Transverse colon (tissue), 4 donors: ENCODE results near the gene ZNF213. TPM values are rescaled to one million over a fixed set of nuclear protein-coding genes. Genes with fewer than 3 reads are reported as not detected.

ENCODE experiments used
- DNase-seq: peaks from one replicate; pipeline ENCODE4 v3.0.0-alpha.2; 2019
- H3K27ac ChIP-seq, 4 donors: fragments of 200-600 bp; sonication (generic); 2 replicates each; pipeline ENCODE4 v1.5.1; 2016 to 2018; ENCODE audit warnings: inconsistent platforms in 4 of 4
- H3K27me3 ChIP-seq: fragments of 200-600 bp; sonication (generic); 2 replicates; pipeline ENCODE4 v1.5.1; 2017; ENCODE audit warnings: inconsistent platforms
- H3K36me3 ChIP-seq, 4 donors: fragments of 200-600 bp; sonication (generic); 2 replicates each; pipeline ENCODE4 v1.5.1; 2017 to 2019; ENCODE audit warnings: inconsistent platforms in 4 of 4
- H3K4me1 ChIP-seq, 4 donors: fragments of 200-600 bp; sonication (generic); 2 replicates each; pipeline ENCODE4 v1.5.1; 2017 to 2020; ENCODE audit warnings: inconsistent platforms in 4 of 4
- H3K4me3 ChIP-seq, 4 donors: fragments of 200-600 bp; sonication (generic); 1 replicate in 1 of 4; 2 replicates in 3 of 4; pipeline versions ENCODE4 v1.5.1 to v1.6.1; 2017 to 2019; ENCODE audit warnings: inconsistent platforms in 4 of 4
- H3K9me3 ChIP-seq, 2 donors: fragments of 200-600 bp; sonication (generic); 2 replicates each; pipeline ENCODE4 v1.5.1; 2017 to 2019; ENCODE audit warnings: inconsistent platforms in 2 of 2
- CTCF ChIP-seq, 5 experiments: fragments of 200-600 bp in 3 of 5; fragments of 450-650 bp in 2 of 5; sonication (generic) in 3 of 5; IDR thresholded peaks; 1 replicate in 2 of 5; 2 replicates in 3 of 5; pipeline ENCODE4 v1.5.1; 2016 to 2017; ENCODE audit warnings: antibody characterized with exemption in 5 of 5, inconsistent platforms in 3 of 5, mild to moderate bottlenecking in 2 of 5, moderate library complexity in 1 of 5
- EP300 ChIP-seq: sonication (generic); formaldehyde crosslinking; IDR thresholded peaks from one replicate; pipeline ENCODE4 v1.6.1; 2017; ENCODE audit warnings: antibody characterized with exemption, low read depth
- POLR2A ChIP-seq: fragments of 450-650 bp; IDR thresholded peaks from one replicate; pipeline ENCODE4 v1.6.1; 2016; ENCODE audit warnings: antibody characterized with exemption, mild to moderate bottlenecking, moderate library complexity
- POLR2AphosphoS5 ChIP-seq, 3 donors: sonication (generic); formaldehyde crosslinking; IDR thresholded peaks; one replicate each; pipeline ENCODE4 v1.6.1; 2016; ENCODE audit warnings: antibody characterized with exemption in 3 of 3
- WGBS, 2 donors: methylation state at CpG; one replicate each; pipeline ENCODE4 v1.1.5; 2018; ENCODE audit warnings: low coverage in 1 of 2; 5-methylcytosine and 5-hydroxymethylcytosine counted together
- in situ Hi-C, 4 donors: fragments of 200-750 bp; cut with MboI; loops; one replicate each; pipeline versions ENCODE4 v1.15.0 to v1.15.1; 2017; ENCODE audit warnings: low sequenced_read_pairs in 3 of 4, low pct_ligation_motif_present in 1 of 4, low pct_unique_long_range_greater_than_20kb in 1 of 4
- intact Hi-C: fragments of 100-400 bp; cut with DNase I; formaldehyde crosslinking; loops from one replicate; pipeline ENCODE4 v1.15.1; 2023; ENCODE audit warnings: low total_unique reads
- total RNA-seq, 4 donors: library from RNA; depleted of rRNA; stranded (reverse); fragments of >200 nt; gene quantifications; one replicate each; pipeline ENCODE4 v1.1.0, GENCODE V29; 2016

Gene ZNF213
- total RNA-seq, 4 donors from 2014 or later = 12.1 to 64.3 (median 16.1) TPM

- H3K4me3 ChIP-seq = no peak overlapping the region
- DNase-seq = no peak
- in situ Hi-C loops = no loop called here
- H3K36me3 ChIP-seq = no peaks in the 10 kb centered on the region
- H3K4me1 ChIP-seq = peaks cover 4 to 16% (median 10%) of the 10 kb centered on the region in 4 donors
- TF ChIP-seq EP300 (no peak), CTCF (IDR thresholded peaks at IDR 0.05) (no peak), POLR2A (no peak), POLR2AphosphoS5 (IDR thresholded peaks at IDR 0.05) (no peak)
- no peaks in the 10 kb centered on the region for H3K9me3 ChIP-seq
- WGBS, 2 donors = 67 to 72% methylated on average over 2 to 5 of the region's 5 CpGs
- H3K27me3 ChIP-seq = peaks cover 19% of the 10 kb centered on the region
- intact Hi-C loops = no loop called here
- no peak overlapping the region for H3K27ac ChIP-seq
These were observed 35.5 kb upstream of the ZNF213 start for GRCh38 chr16:3099395-3099731.

DNA sequence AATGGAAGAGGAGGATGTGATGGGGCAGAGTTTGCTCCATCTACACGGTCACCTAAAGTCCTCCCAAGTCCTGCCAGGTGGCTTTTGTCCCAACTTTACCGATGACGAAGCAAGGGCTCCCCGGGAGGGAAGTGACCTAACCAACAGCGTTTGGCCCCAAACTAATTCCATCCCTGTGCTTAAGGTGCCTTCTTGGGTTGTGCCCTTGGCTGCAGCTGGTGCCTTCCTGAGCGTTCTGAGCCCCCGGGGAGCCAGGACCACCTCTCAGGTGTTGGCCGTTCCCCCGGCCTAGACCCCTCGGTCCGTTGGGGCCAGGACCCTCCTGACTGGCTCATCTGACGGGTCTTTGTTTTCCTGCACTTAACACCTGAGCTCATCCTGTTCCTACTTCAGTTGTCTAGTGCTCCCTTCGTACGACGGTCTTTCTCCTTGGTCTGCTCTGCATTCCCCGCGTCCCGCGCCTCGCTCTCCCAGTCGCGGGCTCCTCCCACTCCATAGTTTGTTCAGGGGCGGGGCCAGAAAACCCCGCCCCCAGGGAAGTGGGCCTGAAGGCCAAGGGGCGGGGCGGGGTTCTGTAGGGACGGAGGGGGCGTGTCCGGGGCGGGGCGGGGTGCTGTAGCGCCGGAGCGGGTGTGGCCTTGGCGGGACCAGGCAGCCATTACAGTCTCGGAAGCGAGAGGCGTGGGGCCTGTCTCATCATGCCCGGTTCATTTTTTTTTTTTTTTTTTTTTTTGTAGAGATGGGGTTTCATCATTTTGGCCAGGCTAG is 34.9 kb upstream of the ZNF213 start:
- Histone ChIP-seq H3K4me1 (peaks cover 4 to 16% (median 10%) of the 10 kb centered on the region in 4 donors), H3K27ac (peak overlapping the region in 2 of 4 donors; percentile 22 to 32), H3K4me3 (peak overlapping the region in 2 of 4 donors; percentile 7 to 34), H3K9me3 (no peaks in the 10 kb centered on the region), H3K36me3 (no peaks in the 10 kb centered on the region), H3K27me3 (peaks cover 19% of the 10 kb centered on the region)
- WGBS, 2 donors = 0 to 8% methylated on average over 1 to 39 of the region's 39 CpGs
- peak; percentile 97 for DNase-seq
- intact Hi-C loops (no loop called here), in situ Hi-C loops (no loop called here)
- no peak for TF ChIP-seq CTCF (IDR thresholded peaks at IDR 0.05)

GRCh38 chr16:3101018-3101840 is 33.6 kb upstream of the ZNF213 start:
- TF ChIP-seq POLR2A = no peak
- peak; percentile 39 to 64 (median 52) for TF ChIP-seq CTCF (IDR thresholded peaks at IDR 0.05)
- TF ChIP-seq EP300 = no peak
- WGBS, 2 donors = 35 to 59% methylated on average over 14 to 29 of the region's 29 CpGs
- H3K9me3 ChIP-seq = no peaks in the 10 kb centered on the region
- H3K27me3 ChIP-seq = peaks cover 19% of the 10 kb centered on the region
- H3K27ac ChIP-seq = peak overlapping the region in 2 of 4 donors; percentile 34 to 54
- H3K4me3 ChIP-seq = no peak overlapping the region
- no peak for DNase-seq
- intact Hi-C loops (no loop called here), in situ Hi-C loops (no loop called here)
- no peaks in the 10 kb centered on the region for H3K36me3 ChIP-seq
- H3K4me1 ChIP-seq = peaks cover 4 to 20% (median 10%) of the 10 kb centered on the region in 4 donors

DNA sequence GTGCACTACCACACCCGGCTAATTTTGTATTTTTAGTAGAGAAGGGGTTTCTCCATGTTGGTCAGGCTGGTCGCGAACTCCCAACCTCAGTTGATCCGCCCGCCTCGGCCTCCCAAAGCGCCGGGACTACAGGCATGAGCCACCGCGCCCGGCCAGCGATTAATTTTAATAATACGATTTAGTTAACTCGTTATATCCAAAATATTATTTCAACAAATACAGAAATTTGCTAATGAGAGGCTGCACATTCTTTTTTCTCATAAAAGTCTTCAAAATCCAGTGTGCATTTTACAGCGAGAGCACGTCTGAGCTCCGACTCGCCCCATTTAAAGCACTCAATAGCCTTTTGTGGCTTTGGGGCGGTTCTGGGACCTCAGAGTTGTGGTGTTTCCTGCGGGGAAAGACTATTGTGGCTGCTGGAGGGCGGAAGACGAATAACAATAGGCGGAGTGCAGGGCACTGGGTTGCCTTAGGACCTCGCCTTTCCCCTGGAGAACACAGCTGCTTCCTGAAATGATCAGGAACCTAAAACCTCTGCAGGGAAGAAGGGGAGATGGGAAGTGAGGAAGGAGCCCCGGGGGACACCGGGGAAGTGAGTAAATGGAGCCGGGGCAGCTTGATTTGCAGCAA is 32.9 kb upstream of the ZNF213 start:
- Histone ChIP-seq H3K36me3 (no peaks in the 10 kb centered on the region), H3K27me3 (peaks cover 19% of the 10 kb centered on the region), H3K4me1 (peaks cover 8 to 22% (median 12%) of the 10 kb centered on the region in 4 donors), H3K27ac (peak overlapping the region in 3 of 4 donors; percentile 17 to 54 (median 34)), H3K4me3 (no peak overlapping the region), H3K9me3 (no peaks in the 10 kb centered on the region)
- in situ Hi-C loops (no loop called here), intact Hi-C loops (no loop called here)
- DNase-seq = no peak
- WGBS, 2 donors = 34 to 67% methylated on average over 26 to 27 of the region's 27 CpGs
- TF ChIP-seq EP300 = no peak
